ENCODE measurements around the gene ADSL.

DNA sequence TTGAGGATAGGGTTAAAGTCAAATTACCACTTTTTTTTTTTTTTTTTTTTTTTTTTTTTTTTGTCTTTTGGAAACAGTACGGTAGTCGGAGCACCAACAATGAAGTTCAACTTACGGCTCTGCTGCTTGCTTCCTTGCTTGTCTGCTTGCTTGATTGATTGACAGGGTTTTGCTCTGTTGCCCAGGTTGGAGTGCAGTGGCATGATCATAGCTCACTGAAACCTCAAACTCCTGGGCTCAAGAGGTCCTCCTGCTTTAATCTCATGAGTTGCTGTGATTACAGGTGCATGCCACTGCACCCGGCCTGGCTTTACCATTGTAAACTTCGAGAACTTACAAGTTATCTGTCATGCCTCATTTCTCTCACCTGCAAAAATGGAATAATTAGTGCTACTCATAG is 29.8 kb downstream of the ADSL start:
- TF ChIP-seq, protein P1, sequence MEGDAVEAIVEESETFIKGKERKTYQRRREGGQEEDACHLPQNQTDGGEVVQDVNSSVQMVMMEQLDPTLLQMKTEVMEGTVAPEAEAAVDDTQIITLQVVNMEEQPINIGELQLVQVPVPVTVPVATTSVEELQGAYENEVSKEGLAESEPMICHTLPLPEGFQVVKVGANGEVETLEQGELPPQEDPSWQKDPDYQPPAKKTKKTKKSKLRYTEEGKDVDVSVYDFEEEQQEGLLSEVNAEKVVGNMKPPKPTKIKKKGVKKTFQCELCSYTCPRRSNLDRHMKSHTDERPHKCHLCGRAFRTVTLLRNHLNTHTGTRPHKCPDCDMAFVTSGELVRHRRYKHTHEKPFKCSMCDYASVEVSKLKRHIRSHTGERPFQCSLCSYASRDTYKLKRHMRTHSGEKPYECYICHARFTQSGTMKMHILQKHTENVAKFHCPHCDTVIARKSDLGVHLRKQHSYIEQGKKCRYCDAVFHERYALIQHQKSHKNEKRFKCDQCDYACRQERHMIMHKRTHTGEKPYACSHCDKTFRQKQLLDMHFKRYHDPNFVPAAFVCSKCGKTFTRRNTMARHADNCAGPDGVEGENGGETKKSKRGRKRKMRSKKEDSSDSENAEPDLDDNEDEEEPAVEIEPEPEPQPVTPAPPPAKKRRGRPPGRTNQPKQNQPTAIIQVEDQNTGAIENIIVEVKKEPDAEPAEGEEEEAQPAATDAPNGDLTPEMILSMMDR (IDR thresholded peaks at IDR 0.05; ENCODE audit: low read length) = no peak
- no peak for TF ChIP-seq EZH2 (optimal IDR thresholded peaks at IDR 0.05; ENCODE audit: low read depth, low read length)
- no peak for TF ChIP-seq EZH2phosphoT487 (IDR thresholded peaks at IDR 0.05; ENCODE audit: low read length)
